ENCODE data around the gene FAM163B. TPM values are rescaled to one million over a fixed set of nuclear protein-coding genes. Genes with fewer than 3 reads are reported as not detected.

The FAM163B gene
- total RNA-seq, 2 donors from 2014 or later = not detected

- ATAC-seq (no peak), DNase-seq (ENCODE audit: low spot score in 2 of 2) (no peak)
- Mint-ChIP-seq H3K9me3 (no peaks in the 10 kb centered on the region), H3K36me3 (no peaks in the 10 kb centered on the region), H3K27ac (no peak overlapping the region)
Observed at GRCh38 chr9:133538851-133539833, 70.0 kb downstream of the FAM163B start.

GRCh38 chr9:133538176-133538575 lies 71.0 kb downstream of the FAM163B start:
- Mint-ChIP-seq H3K9me3 (no peaks in the 10 kb centered on the region), H3K27ac (no peak overlapping the region), H3K36me3 (no peaks in the 10 kb centered on the region)
- ATAC-seq = no peak
- no peak for DNase-seq (ENCODE audit: low spot score in 2 of 2)

GRCh38 chr9:133537257-133537656 lies 71.9 kb downstream of the FAM163B start:
- no peak overlapping the region for H3K27ac Mint-ChIP-seq
- H3K36me3 Mint-ChIP-seq = no peaks in the 10 kb centered on the region

GRCh38 chr9:133536536-133536935 lies 72.7 kb downstream of the FAM163B start:
- DNase-seq (ENCODE audit: low spot score in 2 of 2) (no peak), ATAC-seq (no peak)
- no peak overlapping the region for H3K27ac Mint-ChIP-seq
- no peaks in the 10 kb centered on the region for H3K36me3 Mint-ChIP-seq
- H3K9me3 Mint-ChIP-seq = no peaks in the 10 kb centered on the region

More at GRCh38 chr9:133537257-133537656, 71.9 kb downstream of the FAM163B start:
- H3K9me3 Mint-ChIP-seq = no peaks in the 10 kb centered on the region
- no peak for ATAC-seq
- no peak for DNase-seq (ENCODE audit: low spot score in 2 of 2)

- DNase-seq (ENCODE audit: low spot score in 2 of 2) = no peak
- Mint-ChIP-seq H3K9me3 (no peaks in the 10 kb centered on the region), H3K36me3 (no peaks in the 10 kb centered on the region), H3K27ac (no peak overlapping the region)
- ATAC-seq = no peak
Observed at GRCh38 chr9:133536080-133536479, 73.1 kb downstream of the FAM163B start.

GRCh38 chr9:133535306-133535877 lies 73.8 kb downstream of the FAM163B start:
- Mint-ChIP-seq H3K36me3 (no peaks in the 10 kb centered on the region), H3K27ac (no peak overlapping the region), H3K9me3 (no peaks in the 10 kb centered on the region)
- ATAC-seq (no peak), DNase-seq (ENCODE audit: low spot score in 2 of 2) (no peak)

- Mint-ChIP-seq H3K27ac (no peak within 1 kb of the TSS), H3K9me3 (no peaks in the 10 kb centered on the region), H3K36me3 (no peaks in the 10 kb centered on the region)
- ATAC-seq (peak; percentile 56 to 58), DNase-seq (ENCODE audit: low spot score in 2 of 2) (peak in 1 of 2 donors; percentile 40)
Observed at GRCh38 chr9:133534346-133535291, 74.6 kb downstream of the FAM163B start, which contains the start of gene ADAMTSL2. TSS of gene ADAMTSL2 (plus strand) at chr9:133534704. CDS start at chr9:133536713, 2,009 bp downstream.

GRCh38 chr9:133533857-133534256 lies 75.3 kb downstream of the FAM163B start:
- no peak for DNase-seq (ENCODE audit: low spot score in 2 of 2)
- no peak for ATAC-seq
- H3K36me3 Mint-ChIP-seq = no peaks in the 10 kb centered on the region

GRCh38 chr9:133532937-133533668 lies 76.1 kb downstream of the FAM163B start:
- DNase-seq (ENCODE audit: low spot score in 2 of 2) (peak; percentile 71 to 88), ATAC-seq (peak; percentile 71 to 81)
- no peaks in the 10 kb centered on the region for H3K9me3 Mint-ChIP-seq
- H3K27ac Mint-ChIP-seq = peak overlapping the region in 1 of 2 donors; percentile 55
- no peaks in the 10 kb centered on the region for H3K36me3 Mint-ChIP-seq

More at GRCh38 chr9:133533857-133534256, 75.3 kb downstream of the FAM163B start:
- no peaks in the 10 kb centered on the region for H3K9me3 Mint-ChIP-seq
- no peak overlapping the region for H3K27ac Mint-ChIP-seq

- no peak for ATAC-seq
- no peaks in the 10 kb centered on the region for H3K36me3 Mint-ChIP-seq
- no peaks in the 10 kb centered on the region for H3K9me3 Mint-ChIP-seq
- no peak for DNase-seq (ENCODE audit: low spot score in 2 of 2)
- H3K27ac Mint-ChIP-seq = no peak overlapping the region
Observed at GRCh38 chr9:133531293-133531692, 77.9 kb downstream of the FAM163B start.

- no peaks in the 10 kb centered on the region for H3K36me3 Mint-ChIP-seq
Observed at GRCh38 chr9:133529874-133530273, 79.3 kb downstream of the FAM163B start.

GRCh38 chr9:133529457-133529856 lies 79.7 kb downstream of the FAM163B start:
- Mint-ChIP-seq H3K9me3 (no peaks in the 10 kb centered on the region), H3K36me3 (no peaks in the 10 kb centered on the region), H3K27ac (no peak overlapping the region)
- ATAC-seq (no peak), DNase-seq (ENCODE audit: low spot score in 2 of 2) (no peak)

More at GRCh38 chr9:133529874-133530273, 79.3 kb downstream of the FAM163B start:
- no peak for ATAC-seq
- H3K9me3 Mint-ChIP-seq = no peaks in the 10 kb centered on the region
- DNase-seq (ENCODE audit: low spot score in 2 of 2) = no peak
- H3K27ac Mint-ChIP-seq = no peak overlapping the region

- ATAC-seq = no peak
- Mint-ChIP-seq H3K9me3 (no peaks in the 10 kb centered on the region), H3K36me3 (no peaks in the 10 kb centered on the region), H3K27ac (no peak overlapping the region)
- DNase-seq (ENCODE audit: low spot score in 2 of 2) = no peak
Observed at GRCh38 chr9:133528876-133529241, 80.3 kb downstream of the FAM163B start.

- Mint-ChIP-seq H3K36me3 (no peaks in the 10 kb centered on the region), H3K9me3 (no peaks in the 10 kb centered on the region), H3K27ac (no peak overlapping the region)
- DNase-seq (ENCODE audit: low spot score in 2 of 2) (no peak), ATAC-seq (no peak)
Observed at GRCh38 chr9:133528001-133528875, 81.0 kb downstream of the FAM163B start.

GRCh38 chr9:133527444-133527920 lies 81.7 kb downstream of the FAM163B start:
- DNase-seq (ENCODE audit: low spot score in 2 of 2) = no peak
- no peak for ATAC-seq
- Mint-ChIP-seq H3K27ac (no peak overlapping the region), H3K9me3 (no peaks in the 10 kb centered on the region), H3K36me3 (no peaks in the 10 kb centered on the region)
